ENCODE results near the gene SLC8A2.
A peak's percentile ranks its signal among the peaks of the same experiment; 100 is the strongest.

The SLC8A2 gene

DNA sequence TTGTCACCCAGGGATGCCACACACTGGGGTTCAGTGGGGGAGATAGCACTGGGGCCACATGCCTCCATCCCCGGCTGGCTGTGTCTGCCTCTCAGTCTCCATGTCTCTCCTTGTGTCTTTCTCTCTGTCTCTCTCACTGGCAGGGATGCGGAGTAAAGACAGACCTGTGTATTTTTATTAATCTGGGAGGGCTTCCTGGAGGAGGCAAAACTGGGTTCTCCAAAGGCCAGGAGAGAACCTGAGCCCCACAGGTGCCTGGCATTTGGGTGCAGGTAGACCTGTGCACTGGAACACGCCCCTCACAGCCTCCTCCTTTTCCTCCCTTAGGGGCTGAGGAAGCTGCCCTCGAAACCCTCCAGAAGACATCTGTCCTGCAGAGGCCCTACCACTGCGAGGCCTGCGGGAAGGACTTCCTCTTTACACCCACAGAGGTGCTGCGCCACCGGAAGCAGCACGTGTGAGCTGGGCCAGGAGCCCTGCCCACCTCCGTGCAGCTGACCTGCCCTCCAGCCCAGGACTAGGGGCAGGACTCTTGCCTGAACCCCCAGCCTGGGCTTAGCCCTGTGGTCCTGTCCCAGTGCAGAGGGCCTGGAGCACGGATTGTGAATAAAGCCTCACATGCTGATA is 89.9 kb downstream of the SLC8A2 start:
- Histone ChIP-seq H3K27ac (no peak overlapping the region), H3K9me3 (ENCODE audit: severe bottlenecking) (no peaks in the 10 kb centered on the region), H3K36me3 (peaks cover 46% of the 10 kb centered on the region), H3K4me3 (ENCODE audit: low read depth, low read length) (no peak overlapping the region), H3K27me3 (ENCODE audit: insufficient read depth, low read depth, severe bottlenecking) (no peaks in the 10 kb centered on the region)
- TF ChIP-seq, protein P1, sequence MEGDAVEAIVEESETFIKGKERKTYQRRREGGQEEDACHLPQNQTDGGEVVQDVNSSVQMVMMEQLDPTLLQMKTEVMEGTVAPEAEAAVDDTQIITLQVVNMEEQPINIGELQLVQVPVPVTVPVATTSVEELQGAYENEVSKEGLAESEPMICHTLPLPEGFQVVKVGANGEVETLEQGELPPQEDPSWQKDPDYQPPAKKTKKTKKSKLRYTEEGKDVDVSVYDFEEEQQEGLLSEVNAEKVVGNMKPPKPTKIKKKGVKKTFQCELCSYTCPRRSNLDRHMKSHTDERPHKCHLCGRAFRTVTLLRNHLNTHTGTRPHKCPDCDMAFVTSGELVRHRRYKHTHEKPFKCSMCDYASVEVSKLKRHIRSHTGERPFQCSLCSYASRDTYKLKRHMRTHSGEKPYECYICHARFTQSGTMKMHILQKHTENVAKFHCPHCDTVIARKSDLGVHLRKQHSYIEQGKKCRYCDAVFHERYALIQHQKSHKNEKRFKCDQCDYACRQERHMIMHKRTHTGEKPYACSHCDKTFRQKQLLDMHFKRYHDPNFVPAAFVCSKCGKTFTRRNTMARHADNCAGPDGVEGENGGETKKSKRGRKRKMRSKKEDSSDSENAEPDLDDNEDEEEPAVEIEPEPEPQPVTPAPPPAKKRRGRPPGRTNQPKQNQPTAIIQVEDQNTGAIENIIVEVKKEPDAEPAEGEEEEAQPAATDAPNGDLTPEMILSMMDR (IDR thresholded peaks at IDR 0.05; ENCODE audit: low read depth, low read length), result no peak
- no peak for DNase-seq

DNA sequence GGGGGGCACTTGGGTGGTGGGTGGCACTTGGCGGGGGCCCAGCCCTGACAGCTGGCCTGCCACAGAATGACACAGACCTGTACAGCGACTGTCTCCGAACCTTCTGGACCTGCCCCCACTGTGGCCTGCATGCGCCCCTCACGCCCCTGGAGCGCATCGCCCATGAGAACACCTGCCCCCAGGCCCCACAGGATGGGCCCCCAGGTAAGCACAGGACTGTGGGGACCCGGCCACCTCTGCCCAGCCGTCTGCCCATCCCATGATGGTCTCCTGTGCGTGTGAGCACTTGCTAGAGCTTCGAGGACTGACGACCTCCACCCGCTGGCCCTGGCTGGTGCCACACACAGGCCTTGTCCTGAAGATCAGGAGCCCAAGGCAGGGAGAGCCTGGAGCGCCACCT is 90.6 kb downstream of the SLC8A2 start:
- Histone ChIP-seq H3K36me3 (peaks cover 52% of the 10 kb centered on the region), H3K27ac (no peak overlapping the region), H3K9me3 (ENCODE audit: severe bottlenecking) (no peaks in the 10 kb centered on the region), H3K4me3 (ENCODE audit: low read depth, low read length) (no peak overlapping the region), H3K27me3 (ENCODE audit: insufficient read depth, low read depth, severe bottlenecking) (no peaks in the 10 kb centered on the region)
- DNase-seq, result no peak
- TF ChIP-seq, protein P1 (IDR thresholded peaks at IDR 0.05; ENCODE audit: low read depth, low read length), result no peak

DNA sequence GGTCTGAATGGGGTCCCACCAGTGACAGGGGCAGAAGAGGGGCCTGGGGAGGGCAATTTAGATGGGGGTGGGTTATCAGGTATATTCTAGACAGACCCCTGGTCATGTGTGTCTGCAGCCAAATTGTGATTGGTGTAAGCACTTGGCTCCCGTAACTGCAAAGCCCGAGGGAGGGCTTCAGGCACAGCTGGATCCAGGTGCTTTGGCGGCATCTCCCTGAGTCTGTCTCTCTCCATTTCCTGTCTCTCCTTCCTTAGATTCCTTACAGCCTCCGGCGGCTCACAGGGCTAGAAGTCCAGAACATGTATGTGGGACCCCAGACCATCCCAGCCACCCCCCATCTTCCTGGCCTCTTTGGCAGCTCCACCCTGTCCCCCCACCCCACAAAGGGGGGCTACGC is 91.1 kb downstream of the SLC8A2 start:
- no peaks in the 10 kb centered on the region for H3K9me3 ChIP-seq (ENCODE audit: severe bottlenecking)
- peaks cover 58% of the 10 kb centered on the region for H3K36me3 ChIP-seq
- TF ChIP-seq, protein P1 (IDR thresholded peaks at IDR 0.05; ENCODE audit: low read depth, low read length), result no peak
- no peak overlapping the region for H3K27ac ChIP-seq
- no peak for DNase-seq
- no peaks in the 10 kb centered on the region for H3K27me3 ChIP-seq (ENCODE audit: insufficient read depth, low read depth, severe bottlenecking)
- no peak overlapping the region for H3K4me3 ChIP-seq (ENCODE audit: low read depth, low read length)

DNA sequence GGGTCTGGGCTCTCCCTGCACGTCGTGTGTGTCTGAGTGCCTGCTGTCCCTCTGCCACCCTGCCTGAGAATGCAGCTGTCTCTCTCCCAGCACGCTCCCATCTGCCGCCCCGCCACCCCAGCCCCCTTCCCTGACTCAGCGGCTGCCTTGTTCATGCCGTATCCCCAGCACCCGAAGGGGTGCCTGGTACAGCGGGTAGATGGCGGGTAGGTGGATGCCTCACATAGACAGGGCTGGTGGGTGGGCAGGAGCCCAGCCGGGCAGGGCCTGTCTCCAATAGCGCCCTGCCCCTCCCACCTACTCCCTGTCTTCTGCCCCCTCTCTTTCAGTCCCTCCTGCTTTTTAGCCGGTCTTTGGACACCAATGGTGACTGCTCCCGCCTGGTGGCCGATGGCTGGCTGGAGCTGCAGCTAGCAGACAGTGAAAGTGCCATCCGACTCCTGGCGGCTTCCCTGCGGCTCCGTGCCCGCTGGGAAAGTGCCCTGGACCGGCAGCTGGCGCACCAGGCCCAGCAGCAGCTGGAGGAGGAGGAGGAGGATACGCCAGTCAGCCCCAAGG is 92.2 kb downstream of the SLC8A2 start:
- H3K4me3 ChIP-seq (ENCODE audit: low read depth, low read length), result no peak overlapping the region
- peak overlapping the region; percentile 26; the same call in 1 of the 2 replicates for H3K27ac ChIP-seq
- H3K27me3 ChIP-seq (ENCODE audit: insufficient read depth, low read depth, severe bottlenecking), result no peaks in the 10 kb centered on the region
- DNase-seq, result no peak
- H3K9me3 ChIP-seq (ENCODE audit: severe bottlenecking), result no peaks in the 10 kb centered on the region
- H3K36me3 ChIP-seq, result peaks cover 67% of the 10 kb centered on the region
- TF ChIP-seq, protein P1 (IDR thresholded peaks at IDR 0.05; ENCODE audit: low read depth, low read length), result no peak

DNA sequence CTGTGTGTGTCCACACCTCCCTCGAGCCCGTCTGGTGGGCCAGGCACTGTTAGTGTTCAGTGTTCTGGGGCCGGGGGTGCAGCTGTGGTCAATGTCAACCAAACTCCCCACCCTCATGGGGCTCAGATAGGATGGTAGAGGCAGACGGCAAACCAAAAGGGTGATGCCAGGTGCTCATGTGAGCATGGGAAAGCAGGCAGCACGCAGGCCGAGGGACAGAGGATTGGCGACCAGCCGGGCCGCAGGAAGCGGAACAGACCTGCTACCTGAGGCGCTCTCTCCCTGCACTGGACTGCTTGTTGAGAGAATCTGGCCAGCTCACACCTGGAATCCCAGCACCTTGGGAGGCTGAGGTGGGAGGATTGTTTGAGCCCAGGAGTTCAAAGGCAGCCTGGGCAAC is 93.4 kb downstream of the SLC8A2 start:
- H3K27me3 ChIP-seq (ENCODE audit: insufficient read depth, low read depth, severe bottlenecking), result no peaks in the 10 kb centered on the region
- H3K9me3 ChIP-seq (ENCODE audit: severe bottlenecking), result no peaks in the 10 kb centered on the region
- H3K4me3 ChIP-seq (ENCODE audit: low read depth, low read length), result no peak overlapping the region
- no peak for DNase-seq
- H3K27ac ChIP-seq, result no peak overlapping the region
- peaks cover 77% of the 10 kb centered on the region for H3K36me3 ChIP-seq
- TF ChIP-seq, protein P1 (IDR thresholded peaks at IDR 0.05; ENCODE audit: low read depth, low read length), result no peak

All from WERI-Rb-1 (cell line).